ENCODE data around the gene DLGAP4.

GRCh38 chr20:36266189-36266588 is 40.0 kb upstream of the DLGAP4 start:
- TF ChIP-seq CTCF (IDR thresholded peaks at IDR 0.05 in 2 of 3, conservative IDR thresholded peaks at IDR 0.05 in 1 of 3; ENCODE audit: borderline replicate concordance in 1 of 3, insufficient read depth in 1 of 3, low read depth in 2 of 3, low read length in 2 of 3) (no peak), POLR2A (IDR thresholded peaks at IDR 0.05; ENCODE audit: borderline replicate concordance, extremely low read depth, insufficient read depth, insufficient read length) (no peak), RAD21 (IDR thresholded peaks at IDR 0.05; ENCODE audit: low read depth) (no peak), EZH2 (IDR thresholded peaks at IDR 0.05) (no peak), TCF7L2 (IDR thresholded peaks at IDR 0.05; ENCODE audit: borderline replicate concordance, extremely low read depth, insufficient read depth, insufficient read length) (no peak)
- TF ChIP-seq, protein P1, sequence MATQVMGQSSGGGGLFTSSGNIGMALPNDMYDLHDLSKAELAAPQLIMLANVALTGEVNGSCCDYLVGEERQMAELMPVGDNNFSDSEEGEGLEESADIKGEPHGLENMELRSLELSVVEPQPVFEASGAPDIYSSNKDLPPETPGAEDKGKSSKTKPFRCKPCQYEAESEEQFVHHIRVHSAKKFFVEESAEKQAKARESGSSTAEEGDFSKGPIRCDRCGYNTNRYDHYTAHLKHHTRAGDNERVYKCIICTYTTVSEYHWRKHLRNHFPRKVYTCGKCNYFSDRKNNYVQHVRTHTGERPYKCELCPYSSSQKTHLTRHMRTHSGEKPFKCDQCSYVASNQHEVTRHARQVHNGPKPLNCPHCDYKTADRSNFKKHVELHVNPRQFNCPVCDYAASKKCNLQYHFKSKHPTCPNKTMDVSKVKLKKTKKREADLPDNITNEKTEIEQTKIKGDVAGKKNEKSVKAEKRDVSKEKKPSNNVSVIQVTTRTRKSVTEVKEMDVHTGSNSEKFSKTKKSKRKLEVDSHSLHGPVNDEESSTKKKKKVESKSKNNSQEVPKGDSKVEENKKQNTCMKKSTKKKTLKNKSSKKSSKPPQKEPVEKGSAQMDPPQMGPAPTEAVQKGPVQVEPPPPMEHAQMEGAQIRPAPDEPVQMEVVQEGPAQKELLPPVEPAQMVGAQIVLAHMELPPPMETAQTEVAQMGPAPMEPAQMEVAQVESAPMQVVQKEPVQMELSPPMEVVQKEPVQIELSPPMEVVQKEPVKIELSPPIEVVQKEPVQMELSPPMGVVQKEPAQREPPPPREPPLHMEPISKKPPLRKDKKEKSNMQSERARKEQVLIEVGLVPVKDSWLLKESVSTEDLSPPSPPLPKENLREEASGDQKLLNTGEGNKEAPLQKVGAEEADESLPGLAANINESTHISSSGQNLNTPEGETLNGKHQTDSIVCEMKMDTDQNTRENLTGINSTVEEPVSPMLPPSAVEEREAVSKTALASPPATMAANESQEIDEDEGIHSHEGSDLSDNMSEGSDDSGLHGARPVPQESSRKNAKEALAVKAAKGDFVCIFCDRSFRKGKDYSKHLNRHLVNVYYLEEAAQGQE (IDR thresholded peaks at IDR 0.05; ENCODE audit: low read depth): no peak
